Thoracic aorta (tissue), 2 donors: Measurements from ENCODE around the gene CAPN15. TPM values are rescaled to one million over a fixed set of nuclear protein-coding genes. Genes with fewer than 3 reads are reported as not detected.
A peak's percentile ranks its signal among the peaks of the same experiment; 100 is the strongest.

Experiments used
- ATAC-seq: fragments of 150-250 bp; one replicate; pipeline ENCODE4 v1.8.0; 2017; ENCODE audit warnings: low read depth; ENCODE audit not compliant: insufficient number of reproducible peaks, low FRiP score
- DNase-seq: peaks from one replicate; pipeline ENCODE4 v3.0.0-alpha.2; 2020; ENCODE audit warnings: low spot score
- H3K27ac ChIP-seq, 2 donors: fragments of 200-600 bp; sonication (generic); 1 replicate in 1 of 2; 2 replicates in 1 of 2; pipeline ENCODE4 v1.5.1; 2016; ENCODE audit warnings: mild to moderate bottlenecking in 2 of 2, moderate library complexity in 2 of 2
- H3K27me3 ChIP-seq: fragments of 200-600 bp; sonication (generic); replicated peaks from 2 replicates; pipeline ENCODE4 v1.6.0; 2016; ENCODE audit warnings: mild to moderate bottlenecking; ENCODE audit not compliant: insufficient read depth
- H3K36me3 ChIP-seq: fragments of 200-600 bp; sonication (generic); one replicate; pipeline ENCODE4 v1.5.1; 2016
- H3K4me1 ChIP-seq, 2 donors: fragments of 200-600 bp; sonication (generic); 1 replicate in 1 of 2; 2 replicates in 1 of 2; pipeline versions ENCODE4 v1.5.1 to v1.6.0; 2016; ENCODE audit warnings: low read depth in 2 of 2, mild to moderate bottlenecking in 1 of 2; ENCODE audit not compliant: control insufficient read depth in 1 of 2
- H3K4me3 ChIP-seq: fragments of 200-600 bp; sonication (generic); 2 replicates; pipeline ENCODE4 v1.5.1; 2016; ENCODE audit warnings: mild to moderate bottlenecking
- H3K9me3 ChIP-seq: fragments of 200-600 bp; sonication (generic); 2 replicates; pipeline ENCODE4 v1.5.1; 2016
- CTCF ChIP-seq: fragments of 200-600 bp; sonication (generic); IDR thresholded peaks from one replicate; pipeline ENCODE4 v1.5.1; 2019; ENCODE audit warnings: antibody characterized with exemption
- total RNA-seq, 2 donors: library from RNA; depleted of rRNA; stranded (reverse); fragments of >200 nt; gene quantifications; one replicate each; pipeline versions ENCODE4 v1.1.0 to v1.2.3, GENCODE V29; 2016

The CAPN15 gene
- total RNA-seq, 2 donors from 2014 or later = 46.2 to 96.6 TPM

- Histone ChIP-seq H3K36me3 (no peaks in the 10 kb centered on the region), H3K9me3 (no peaks in the 10 kb centered on the region), H3K4me1 (peaks cover 19 to 47% of the 10 kb centered on the region in 2 donors), H3K27me3 (no peaks in the 10 kb centered on the region), H3K4me3 (peak within 1 kb of the TSS; percentile 98), H3K27ac (peak within 1 kb of the TSS; percentile 90 to 98)
- TF ChIP-seq CTCF = no peak
- peak; percentile 95 for DNase-seq
- ATAC-seq = peak; percentile 86
These were observed 62.2 kb downstream of the CAPN15 start, which contains the start of gene RAB40C for GRCh38 chr16:589658-590187. Gene RAB40C (plus strand): TSS chr16:590066. CDS start chr16:590292, 226 bp downstream.

GRCh38 chr16:590188-590814 lies 62.8 kb downstream of the CAPN15 start:
- TF ChIP-seq CTCF = no peak
- no peak for DNase-seq
- peak overlapping the region; percentile 95 for H3K4me3 ChIP-seq
- no peaks in the 10 kb centered on the region for H3K9me3 ChIP-seq
- H3K27me3 ChIP-seq = no peaks in the 10 kb centered on the region
- peak overlapping the region; percentile 73 to 74 for H3K27ac ChIP-seq
- ATAC-seq = no peak
- no peaks in the 10 kb centered on the region for H3K36me3 ChIP-seq
- peaks cover 19 to 47% of the 10 kb centered on the region in 2 donors for H3K4me1 ChIP-seq

- peak overlapping the region; percentile 95 for H3K4me3 ChIP-seq
- no peak for TF ChIP-seq CTCF
- no peaks in the 10 kb centered on the region for H3K27me3 ChIP-seq
- no peaks in the 10 kb centered on the region for H3K36me3 ChIP-seq
- peak overlapping the region in 1 of 2 donors; percentile 74 for H3K27ac ChIP-seq
- no peaks in the 10 kb centered on the region for H3K9me3 ChIP-seq
- ATAC-seq = no peak
- DNase-seq = no peak
- H3K4me1 ChIP-seq = peaks cover 19 to 47% of the 10 kb centered on the region in 2 donors
These were observed 63.3 kb downstream of the CAPN15 start for GRCh38 chr16:590815-591200.

GRCh38 chr16:591231-591630 lies 63.7 kb downstream of the CAPN15 start:
- no peak for DNase-seq
- no peak for TF ChIP-seq CTCF
- no peaks in the 10 kb centered on the region for H3K9me3 ChIP-seq
- H3K27me3 ChIP-seq = no peaks in the 10 kb centered on the region
- no peaks in the 10 kb centered on the region for H3K36me3 ChIP-seq
- H3K4me1 ChIP-seq = peaks cover 19 to 47% of the 10 kb centered on the region in 2 donors
- H3K27ac ChIP-seq = no peak overlapping the region
- ATAC-seq = no peak
- peak overlapping the region; percentile 95 for H3K4me3 ChIP-seq

GRCh38 chr16:591892-592517 lies 64.5 kb downstream of the CAPN15 start:
- H3K27ac ChIP-seq = no peak overlapping the region
- no peak overlapping the region for H3K4me3 ChIP-seq

More at GRCh38 chr16:591892-592517, 64.5 kb downstream of the CAPN15 start:
- TF ChIP-seq CTCF = no peak
- ATAC-seq = no peak
- H3K27me3 ChIP-seq = no peaks in the 10 kb centered on the region
- H3K36me3 ChIP-seq = peaks cover 2% of the 10 kb centered on the region
- peaks cover 19 to 39% of the 10 kb centered on the region in 2 donors for H3K4me1 ChIP-seq
- no peak for DNase-seq
- H3K9me3 ChIP-seq = no peaks in the 10 kb centered on the region
